ENCODE measurements around the gene CKAP4.

DNA sequence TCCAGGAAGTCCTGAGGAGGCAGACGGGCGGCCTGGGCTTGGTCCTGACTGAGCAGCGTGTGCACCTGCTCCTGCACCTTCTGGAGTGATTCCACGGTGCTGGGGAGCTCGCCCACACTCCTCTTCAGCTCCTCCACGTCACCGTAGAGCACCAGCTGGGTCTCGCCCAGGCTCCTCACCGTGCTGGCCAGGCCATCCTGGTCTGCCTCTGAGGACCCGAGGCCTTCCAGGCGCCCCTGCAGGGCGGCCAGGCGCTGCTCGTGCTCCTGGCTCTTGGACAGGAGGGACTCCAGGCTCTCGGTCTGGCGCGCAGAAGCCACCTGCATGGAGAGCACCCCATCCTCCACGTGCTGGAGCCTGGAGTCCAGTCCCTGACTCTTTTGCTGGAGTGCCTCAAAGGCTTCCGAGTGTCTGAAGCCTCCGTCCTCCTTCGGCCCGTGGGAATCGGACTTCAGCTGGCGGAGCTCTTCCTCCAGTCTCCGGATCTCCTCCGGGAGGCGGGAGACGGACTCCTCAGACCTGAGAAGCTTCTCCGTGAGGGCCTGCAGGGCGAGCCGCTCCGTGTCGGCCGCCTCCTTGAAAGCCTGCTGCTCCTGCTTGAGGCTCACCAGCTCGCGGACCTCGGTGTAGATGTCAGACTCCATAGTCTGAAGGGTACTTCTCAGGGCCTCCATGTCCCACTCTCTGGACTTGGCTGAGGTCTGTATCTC lies 8.4 kb downstream of the CKAP4 start:
- TF ChIP-seq POLR2A (IDR thresholded peaks at IDR 0.05; ENCODE audit: low read depth), result no peak
- TF ChIP-seq, protein P1, sequence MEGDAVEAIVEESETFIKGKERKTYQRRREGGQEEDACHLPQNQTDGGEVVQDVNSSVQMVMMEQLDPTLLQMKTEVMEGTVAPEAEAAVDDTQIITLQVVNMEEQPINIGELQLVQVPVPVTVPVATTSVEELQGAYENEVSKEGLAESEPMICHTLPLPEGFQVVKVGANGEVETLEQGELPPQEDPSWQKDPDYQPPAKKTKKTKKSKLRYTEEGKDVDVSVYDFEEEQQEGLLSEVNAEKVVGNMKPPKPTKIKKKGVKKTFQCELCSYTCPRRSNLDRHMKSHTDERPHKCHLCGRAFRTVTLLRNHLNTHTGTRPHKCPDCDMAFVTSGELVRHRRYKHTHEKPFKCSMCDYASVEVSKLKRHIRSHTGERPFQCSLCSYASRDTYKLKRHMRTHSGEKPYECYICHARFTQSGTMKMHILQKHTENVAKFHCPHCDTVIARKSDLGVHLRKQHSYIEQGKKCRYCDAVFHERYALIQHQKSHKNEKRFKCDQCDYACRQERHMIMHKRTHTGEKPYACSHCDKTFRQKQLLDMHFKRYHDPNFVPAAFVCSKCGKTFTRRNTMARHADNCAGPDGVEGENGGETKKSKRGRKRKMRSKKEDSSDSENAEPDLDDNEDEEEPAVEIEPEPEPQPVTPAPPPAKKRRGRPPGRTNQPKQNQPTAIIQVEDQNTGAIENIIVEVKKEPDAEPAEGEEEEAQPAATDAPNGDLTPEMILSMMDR (IDR thresholded peaks at IDR 0.05), result no peak
- no peak for TF ChIP-seq EP300 (IDR thresholded peaks at IDR 0.05)

Measured in esophagus muscularis mucosa (tissue), 4 donors.